ENCODE results near the gene KCNB1. TPM values are rescaled to one million over a fixed set of nuclear protein-coding genes. Genes with fewer than 3 reads are reported as not detected.

Gene KCNB1
- total and polyA plus RNA-seq, 2 experiments from 2014 or later = 0.11 to 0.13 TPM

DNA sequence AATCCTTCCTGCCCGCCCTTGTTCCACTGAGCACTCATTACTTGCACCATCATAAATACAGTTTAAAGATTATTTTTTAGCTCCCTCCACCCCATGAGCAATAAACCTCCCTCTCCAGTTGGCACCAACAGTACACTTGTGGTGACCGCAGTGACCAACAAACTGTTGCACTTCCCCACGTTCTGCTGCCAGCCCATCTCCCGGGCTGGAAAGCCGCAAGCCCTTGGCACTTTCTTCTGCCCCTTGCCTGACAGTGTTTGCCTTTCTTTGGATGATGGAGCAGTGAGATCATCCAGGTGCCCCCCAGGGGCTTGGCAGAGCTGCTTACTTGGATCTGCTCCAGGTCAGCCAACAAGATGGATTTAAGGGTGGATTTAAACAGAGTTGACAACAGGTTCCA, 21.6 kb downstream of the KCNB1 start:
- Histone ChIP-seq H3K4me3 (no peak overlapping the region), H2AFZ (no peak overlapping the region), H3K9ac (no peak overlapping the region), H4K20me1 (ENCODE audit: insufficient read depth) (no peaks in the 10 kb centered on the region), H3K4me2 (ENCODE audit: unreplicated experiment) (no peak overlapping the region), H3K27me3 (replicated peaks; ENCODE audit: insufficient read depth) (peaks cover 52% of the 10 kb centered on the region), H3K36me3 (ENCODE audit: low read depth) (no peaks in the 10 kb centered on the region), H3K4me1 (ENCODE audit: insufficient read depth) (no peaks in the 10 kb centered on the region), H3F3A (ENCODE audit: insufficient read depth) (no peaks in the 10 kb centered on the region), H3K27ac (no peak overlapping the region), H3K9me2 (ENCODE audit: insufficient read depth) (no peaks in the 10 kb centered on the region), H3K79me2 (ENCODE audit: insufficient read depth) (no peaks in the 10 kb centered on the region), H3K9me3 (ENCODE audit: low read depth) (no peaks in the 10 kb centered on the region)
- no peak for DNase-seq
- TF ChIP-seq EZH2phosphoT487 (IDR thresholded peaks at IDR 0.05; ENCODE audit: insufficient read depth, low read depth) = no peak
- no peak for TF ChIP-seq EZH2 (IDR thresholded peaks at IDR 0.05; ENCODE audit: insufficient read depth, poor library complexity, severe bottlenecking)
- WGBS, 2 experiments (ENCODE audit: low coverage in 1 of 2, low lambda C conversion rate in 2 of 2, missing lambda C conversion rate in 2 of 2) = 70 to 76% methylated on average over 5 of the region's 5 CpGs
- in situ Hi-C loops (cut with MboI) = no loop called here

DNA sequence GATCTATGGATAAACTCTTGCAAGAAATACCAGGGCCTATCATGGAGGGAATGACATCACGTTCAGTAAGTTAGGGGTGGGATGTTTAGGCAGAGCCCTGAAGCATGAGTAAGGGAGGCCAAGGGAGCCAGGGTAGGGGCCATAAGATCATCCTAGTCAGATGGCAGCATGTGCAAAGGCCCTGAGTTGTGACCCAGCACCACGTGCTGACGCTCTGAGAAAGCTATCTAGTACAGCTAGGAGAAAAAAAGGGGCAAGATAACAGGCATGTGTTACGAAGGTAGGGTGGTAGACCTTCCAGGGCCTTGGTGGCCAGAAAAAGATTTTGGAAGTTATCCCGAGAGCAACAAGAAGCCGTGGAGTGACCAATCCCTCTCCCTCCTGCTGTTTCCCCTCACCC, 22.3 kb downstream of the KCNB1 start:
- Histone ChIP-seq H3K4me1 (ENCODE audit: insufficient read depth) (no peaks in the 10 kb centered on the region), H3K9me3 (ENCODE audit: low read depth) (no peaks in the 10 kb centered on the region), H2AFZ (no peak overlapping the region), H3K79me2 (ENCODE audit: insufficient read depth) (no peaks in the 10 kb centered on the region), H3K27ac (no peak overlapping the region), H4K20me1 (ENCODE audit: insufficient read depth) (no peaks in the 10 kb centered on the region), H3K9ac (no peak overlapping the region), H3K4me2 (ENCODE audit: unreplicated experiment) (no peak overlapping the region), H3K36me3 (ENCODE audit: low read depth) (no peaks in the 10 kb centered on the region), H3K9me2 (ENCODE audit: insufficient read depth) (no peaks in the 10 kb centered on the region), H3F3A (ENCODE audit: insufficient read depth) (no peaks in the 10 kb centered on the region), H3K27me3 (replicated peaks; ENCODE audit: insufficient read depth) (peaks cover 51% of the 10 kb centered on the region), H3K4me3 (no peak overlapping the region)
- DNase-seq = no peak
- 66 to 74% methylated on average over 6 of the region's 6 CpGs for WGBS, 2 experiments (ENCODE audit: low coverage in 1 of 2, low lambda C conversion rate in 2 of 2, missing lambda C conversion rate in 2 of 2)
- in situ Hi-C loops (cut with MboI) = no loop called here
- TF ChIP-seq EZH2phosphoT487 (IDR thresholded peaks at IDR 0.05; ENCODE audit: insufficient read depth, low read depth) = no peak
- TF ChIP-seq EZH2 (IDR thresholded peaks at IDR 0.05; ENCODE audit: insufficient read depth, poor library complexity, severe bottlenecking) = no peak

DNA sequence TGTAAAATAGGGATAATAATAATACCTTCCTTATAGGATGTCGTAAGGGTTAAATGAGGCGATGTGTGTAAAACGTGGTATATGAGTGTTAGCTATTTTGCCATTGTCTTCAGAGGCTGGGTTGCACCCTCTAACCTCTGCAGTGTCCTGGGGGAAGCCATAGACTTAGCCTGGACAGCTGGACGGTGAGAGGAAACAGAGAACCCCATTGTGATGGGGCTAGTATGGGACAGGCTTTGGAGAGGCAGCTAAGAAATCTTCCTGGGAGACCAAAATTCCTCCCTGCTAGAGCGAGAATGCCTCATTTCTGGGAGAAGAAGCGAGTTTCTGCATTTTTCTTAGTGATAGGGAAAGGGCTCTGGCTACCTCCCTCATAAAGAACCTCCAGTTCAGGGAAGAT, 22.8 kb downstream of the KCNB1 start:
- H3K27me3 ChIP-seq (replicated peaks; ENCODE audit: insufficient read depth) = peaks cover 51% of the 10 kb centered on the region
- H3F3A ChIP-seq (ENCODE audit: insufficient read depth) = no peaks in the 10 kb centered on the region
- H3K79me2 ChIP-seq (ENCODE audit: insufficient read depth) = no peaks in the 10 kb centered on the region
- H3K9me3 ChIP-seq (ENCODE audit: low read depth) = no peaks in the 10 kb centered on the region
- no peaks in the 10 kb centered on the region for H3K36me3 ChIP-seq (ENCODE audit: low read depth)
- H3K9ac ChIP-seq = no peak overlapping the region
- no peak overlapping the region for H3K4me2 ChIP-seq (ENCODE audit: unreplicated experiment)
- no peak overlapping the region for H3K27ac ChIP-seq
- 55 to 59% methylated on average over 6 of the region's 6 CpGs for WGBS, 2 experiments (ENCODE audit: low coverage in 1 of 2, low lambda C conversion rate in 2 of 2, missing lambda C conversion rate in 2 of 2)
- H3K4me3 ChIP-seq = no peak overlapping the region
- H2AFZ ChIP-seq = no peak overlapping the region
- DNase-seq = no peak
- in situ Hi-C loops (cut with MboI) = no loop called here
- H3K4me1 ChIP-seq (ENCODE audit: insufficient read depth) = no peaks in the 10 kb centered on the region
- H4K20me1 ChIP-seq (ENCODE audit: insufficient read depth) = no peaks in the 10 kb centered on the region
- TF ChIP-seq EZH2 (IDR thresholded peaks at IDR 0.05; ENCODE audit: insufficient read depth, poor library complexity, severe bottlenecking) (no peak), EZH2phosphoT487 (IDR thresholded peaks at IDR 0.05; ENCODE audit: insufficient read depth, low read depth) (no peak)
- no peaks in the 10 kb centered on the region for H3K9me2 ChIP-seq (ENCODE audit: insufficient read depth)

DNA sequence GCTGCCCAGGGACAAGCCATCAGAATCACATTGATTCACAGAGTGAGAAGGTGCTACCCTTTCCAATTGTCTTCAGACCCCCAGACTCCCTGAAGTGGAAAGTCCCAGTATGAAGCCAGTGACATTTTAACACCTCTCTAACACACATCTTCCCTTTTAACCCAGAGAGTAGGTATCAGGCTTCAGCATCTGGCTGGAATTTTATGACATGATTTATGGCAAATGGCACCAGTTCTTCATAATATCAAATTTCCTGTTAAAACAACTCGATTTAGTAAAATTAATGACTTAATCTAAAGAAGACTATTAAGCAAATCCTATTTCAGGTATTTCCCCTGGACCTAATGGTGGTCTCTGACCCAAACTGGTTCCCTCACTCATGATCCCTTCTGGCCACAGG, 25.0 kb downstream of the KCNB1 start:
- H4K20me1 ChIP-seq (ENCODE audit: insufficient read depth) = no peaks in the 10 kb centered on the region

DNA sequence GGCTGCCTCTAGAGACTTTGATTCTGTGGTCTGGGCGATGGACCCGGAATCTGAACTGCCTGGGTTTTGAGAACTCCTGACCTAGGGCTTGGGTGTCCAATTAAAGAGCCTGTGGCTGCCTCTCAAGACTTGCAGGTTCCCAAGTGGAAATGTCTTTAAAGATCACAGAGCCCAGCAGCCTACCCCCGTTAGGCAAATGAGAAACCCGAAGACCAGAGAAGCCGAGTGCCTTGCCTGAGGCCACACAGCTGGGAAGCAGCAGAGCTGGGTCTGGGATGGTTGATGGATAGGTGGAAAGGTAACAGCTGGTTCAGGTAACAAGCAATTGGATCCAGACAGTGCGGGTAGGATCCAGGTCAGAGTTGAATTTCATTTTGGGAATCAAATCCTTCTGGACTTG, 25.8 kb downstream of the KCNB1 start:
- Histone ChIP-seq H3F3A (ENCODE audit: insufficient read depth) (no peaks in the 10 kb centered on the region), H3K4me2 (ENCODE audit: unreplicated experiment) (no peak overlapping the region), H2AFZ (no peak overlapping the region), H3K9me3 (ENCODE audit: low read depth) (no peaks in the 10 kb centered on the region), H3K9ac (no peak overlapping the region), H3K4me1 (ENCODE audit: insufficient read depth) (peaks cover 5% of the 10 kb centered on the region; the same call in 1 of the 2 replicates), H3K9me2 (ENCODE audit: insufficient read depth) (no peaks in the 10 kb centered on the region), H3K27me3 (replicated peaks; ENCODE audit: insufficient read depth) (peaks cover 42% of the 10 kb centered on the region), H3K4me3 (no peak overlapping the region), H4K20me1 (ENCODE audit: insufficient read depth) (no peaks in the 10 kb centered on the region), H3K79me2 (ENCODE audit: insufficient read depth) (no peaks in the 10 kb centered on the region), H3K36me3 (ENCODE audit: low read depth) (no peaks in the 10 kb centered on the region), H3K27ac (no peak overlapping the region)
- TF ChIP-seq EZH2 (IDR thresholded peaks at IDR 0.05; ENCODE audit: insufficient read depth, poor library complexity, severe bottlenecking) (no peak), EZH2phosphoT487 (IDR thresholded peaks at IDR 0.05; ENCODE audit: insufficient read depth, low read depth) (no peak)
- in situ Hi-C loops (cut with MboI) = no loop called here
- DNase-seq = no peak
- WGBS, 2 experiments (ENCODE audit: low coverage in 1 of 2, low lambda C conversion rate in 2 of 2, missing lambda C conversion rate in 2 of 2) = 70 to 72% methylated on average over 6 of the region's 6 CpGs

More for the DNA sequence above, 25.0 kb downstream of the KCNB1 start:
- H3K27ac ChIP-seq = no peak overlapping the region
- no peaks in the 10 kb centered on the region for H3F3A ChIP-seq (ENCODE audit: insufficient read depth)
- WGBS, 2 experiments (ENCODE audit: low coverage in 1 of 2, low lambda C conversion rate in 2 of 2, missing lambda C conversion rate in 2 of 2) = 32 to 35% methylated on average over 1 of the region's 1 CpG
- H3K9me3 ChIP-seq (ENCODE audit: low read depth) = no peaks in the 10 kb centered on the region
- DNase-seq = no peak
- H3K27me3 ChIP-seq (replicated peaks; ENCODE audit: insufficient read depth) = peaks cover 44% of the 10 kb centered on the region
- in situ Hi-C loops (cut with MboI) = no loop called here
- no peak overlapping the region for H3K4me2 ChIP-seq (ENCODE audit: unreplicated experiment)
- no peak overlapping the region for H3K4me3 ChIP-seq
- TF ChIP-seq EZH2phosphoT487 (IDR thresholded peaks at IDR 0.05; ENCODE audit: insufficient read depth, low read depth) = no peak
- TF ChIP-seq EZH2 (IDR thresholded peaks at IDR 0.05; ENCODE audit: insufficient read depth, poor library complexity, severe bottlenecking) = no peak
- no peak overlapping the region for H2AFZ ChIP-seq
- no peaks in the 10 kb centered on the region for H3K9me2 ChIP-seq (ENCODE audit: insufficient read depth)
- no peaks in the 10 kb centered on the region for H3K36me3 ChIP-seq (ENCODE audit: low read depth)
- H3K79me2 ChIP-seq (ENCODE audit: insufficient read depth) = no peaks in the 10 kb centered on the region
- H3K4me1 ChIP-seq (ENCODE audit: insufficient read depth) = no peaks in the 10 kb centered on the region
- no peak overlapping the region for H3K9ac ChIP-seq
